ENCODE results near the gene CRTC1.

- TF ChIP-seq CTCF (IDR thresholded peaks at IDR 0.05 in 8 of 11, conservative IDR thresholded peaks at IDR 0.05 in 3 of 11) = no peak
- TF ChIP-seq POLR2A (IDR thresholded peaks at IDR 0.05) = no peak
- no peak for TF ChIP-seq POLR2AphosphoS5 (IDR thresholded peaks at IDR 0.05)
Measured at GRCh38 chr19:18709546-18709945, 26.1 kb downstream of the CRTC1 start.
